GM06990 (cell line): Measurements from ENCODE around the gene SHTN1.

Source experiments
- DNase-seq: peaks from one replicate; pipeline ENCODE4 v3.0.0-alpha.2; 2011; ENCODE audit not compliant: insufficient read length; ENCODE audit errors: extremely low read depth
- H3K27me3 ChIP-seq: replicated peaks from 2 replicates; pipeline ENCODE4 v1.6.0; 2011; ENCODE audit warnings: low read length; ENCODE audit not compliant: control insufficient read depth, insufficient read depth
- H3K36me3 ChIP-seq: 2 replicates; pipeline ENCODE4 v1.5.1; 2011; ENCODE audit warnings: low read length; ENCODE audit not compliant: control insufficient read depth, insufficient read depth
- H3K4me3 ChIP-seq: replicated peaks from 2 replicates; pipeline ENCODE4 v1.5.1; 2011; ENCODE audit warnings: low read depth, mild to moderate bottlenecking, control low read depth, low read length
- TF ChIP-seq, protein P1 (sequence below): IDR thresholded peaks from 2 replicates; pipeline ENCODE4 v1.5.1; 2011; ENCODE audit warnings: low read length, control low read depth, mild to moderate bottlenecking, inconsistent platforms; ENCODE audit not compliant: insufficient read depth, poor library complexity, severe bottlenecking

The SHTN1 gene

DNA sequence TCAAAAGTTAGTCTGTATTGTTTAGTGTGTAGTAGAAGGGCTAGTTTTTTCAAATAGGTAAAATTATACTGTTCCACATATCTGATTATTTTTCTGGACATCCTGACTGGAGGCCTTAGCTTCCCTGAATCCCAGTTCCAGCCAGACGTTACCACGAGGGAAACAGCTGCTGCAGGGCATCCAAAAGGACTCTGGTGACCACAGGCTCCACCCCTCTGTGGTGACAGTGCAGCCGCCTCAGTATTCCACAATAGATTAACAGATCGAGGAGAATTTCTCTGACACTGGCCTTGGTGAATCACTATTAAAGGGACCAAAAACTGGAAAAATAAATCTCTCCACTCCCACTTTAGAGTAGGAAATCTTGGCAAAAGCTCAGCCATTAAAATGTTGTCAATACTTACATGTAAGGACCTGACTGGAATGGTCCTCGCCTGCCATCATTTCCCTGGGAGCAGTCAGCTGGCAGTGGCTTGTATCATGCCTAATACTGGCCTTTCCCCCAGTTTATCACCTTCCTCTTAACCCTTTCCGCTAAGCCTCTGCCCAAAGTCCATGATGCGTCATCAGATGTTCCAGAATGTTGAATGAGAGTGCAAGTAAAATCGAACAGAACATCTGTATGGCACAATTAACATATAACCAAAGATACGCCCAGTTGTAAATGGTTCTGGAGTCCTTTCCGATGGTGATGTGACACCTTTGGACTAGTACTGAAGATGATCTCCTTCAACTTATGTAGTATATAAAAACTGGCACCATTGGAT is 124.1 kb downstream of the SHTN1 start:
- Histone ChIP-seq H3K27me3 (no peaks in the 10 kb centered on the region), H3K36me3 (no peaks in the 10 kb centered on the region), H3K4me3 (no peak overlapping the region)
- TF ChIP-seq, protein P1, sequence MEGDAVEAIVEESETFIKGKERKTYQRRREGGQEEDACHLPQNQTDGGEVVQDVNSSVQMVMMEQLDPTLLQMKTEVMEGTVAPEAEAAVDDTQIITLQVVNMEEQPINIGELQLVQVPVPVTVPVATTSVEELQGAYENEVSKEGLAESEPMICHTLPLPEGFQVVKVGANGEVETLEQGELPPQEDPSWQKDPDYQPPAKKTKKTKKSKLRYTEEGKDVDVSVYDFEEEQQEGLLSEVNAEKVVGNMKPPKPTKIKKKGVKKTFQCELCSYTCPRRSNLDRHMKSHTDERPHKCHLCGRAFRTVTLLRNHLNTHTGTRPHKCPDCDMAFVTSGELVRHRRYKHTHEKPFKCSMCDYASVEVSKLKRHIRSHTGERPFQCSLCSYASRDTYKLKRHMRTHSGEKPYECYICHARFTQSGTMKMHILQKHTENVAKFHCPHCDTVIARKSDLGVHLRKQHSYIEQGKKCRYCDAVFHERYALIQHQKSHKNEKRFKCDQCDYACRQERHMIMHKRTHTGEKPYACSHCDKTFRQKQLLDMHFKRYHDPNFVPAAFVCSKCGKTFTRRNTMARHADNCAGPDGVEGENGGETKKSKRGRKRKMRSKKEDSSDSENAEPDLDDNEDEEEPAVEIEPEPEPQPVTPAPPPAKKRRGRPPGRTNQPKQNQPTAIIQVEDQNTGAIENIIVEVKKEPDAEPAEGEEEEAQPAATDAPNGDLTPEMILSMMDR = no peak
- no peak for DNase-seq

DNA sequence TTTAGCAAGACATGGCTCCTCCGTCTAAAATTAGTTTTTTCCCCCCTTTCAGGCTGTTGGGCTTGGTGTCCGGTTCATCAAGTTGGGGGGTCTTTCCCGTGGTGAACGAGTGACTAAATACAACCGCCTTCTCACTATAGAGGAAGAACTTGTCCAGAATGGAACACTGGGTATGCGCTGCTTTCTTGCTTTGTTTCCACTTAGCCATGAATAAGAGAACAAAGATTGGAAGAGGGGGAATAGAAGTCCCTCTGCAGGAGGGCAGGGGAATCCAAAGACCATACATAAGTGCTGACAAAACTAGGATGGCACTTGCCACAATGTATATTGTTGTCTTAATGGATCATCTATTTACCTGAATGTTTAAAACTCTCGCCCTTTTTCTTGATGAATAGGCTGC is 125.2 kb downstream of the SHTN1 start:
- H3K36me3 ChIP-seq = no peaks in the 10 kb centered on the region
- TF ChIP-seq, protein P1 = no peak
- no peaks in the 10 kb centered on the region for H3K27me3 ChIP-seq
- no peak for DNase-seq
- no peak overlapping the region for H3K4me3 ChIP-seq

DNA sequence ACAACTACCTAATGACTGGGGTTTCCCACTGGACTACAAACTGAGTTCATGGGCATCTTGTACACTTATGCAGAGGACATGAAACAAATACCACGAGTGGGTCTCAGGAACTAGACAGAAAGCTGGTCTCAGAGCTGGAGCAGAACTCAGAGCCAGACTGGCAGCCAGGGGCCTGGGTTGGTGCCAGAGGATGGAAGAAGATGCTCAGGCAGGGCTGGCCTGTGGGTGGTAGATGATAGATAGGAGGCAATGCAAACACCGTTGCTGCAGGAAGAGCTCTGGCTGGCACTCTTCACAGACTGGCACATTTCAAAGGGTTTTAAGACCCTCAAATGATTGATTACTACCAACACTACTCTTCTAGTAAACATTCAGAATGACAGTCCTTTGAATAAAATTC is 126.9 kb downstream of the SHTN1 start:
- DNase-seq = no peak
- TF ChIP-seq, protein P1 = no peak
- H3K4me3 ChIP-seq = no peak overlapping the region

DNA sequence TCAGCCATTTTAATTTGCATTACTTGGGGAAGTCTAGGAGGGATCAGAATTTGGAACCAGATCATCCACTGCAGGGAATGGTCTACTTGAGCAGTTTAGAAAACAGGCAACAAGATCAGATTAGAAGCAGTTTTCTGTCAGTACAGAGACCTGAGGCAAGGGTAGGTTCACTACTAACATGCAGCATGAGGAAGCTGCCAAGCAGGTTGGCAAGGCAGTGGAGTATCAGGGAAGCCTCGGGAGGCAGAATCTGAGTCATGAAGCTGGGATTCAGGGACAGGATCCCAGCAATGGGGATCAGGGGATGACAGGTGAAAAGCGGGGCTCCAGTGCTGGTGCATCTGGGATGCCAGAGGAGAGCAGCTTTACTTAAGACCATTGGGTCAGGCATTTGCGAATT is 127.6 kb downstream of the SHTN1 start:
- Histone ChIP-seq H3K4me3 (no peak overlapping the region), H3K27me3 (no peaks in the 10 kb centered on the region), H3K36me3 (no peaks in the 10 kb centered on the region)
- DNase-seq = no peak
- TF ChIP-seq, protein P1 = no peak

More for the DNA sequence above, 126.9 kb downstream of the SHTN1 start:
- H3K36me3 ChIP-seq = no peaks in the 10 kb centered on the region
- no peaks in the 10 kb centered on the region for H3K27me3 ChIP-seq

DNA sequence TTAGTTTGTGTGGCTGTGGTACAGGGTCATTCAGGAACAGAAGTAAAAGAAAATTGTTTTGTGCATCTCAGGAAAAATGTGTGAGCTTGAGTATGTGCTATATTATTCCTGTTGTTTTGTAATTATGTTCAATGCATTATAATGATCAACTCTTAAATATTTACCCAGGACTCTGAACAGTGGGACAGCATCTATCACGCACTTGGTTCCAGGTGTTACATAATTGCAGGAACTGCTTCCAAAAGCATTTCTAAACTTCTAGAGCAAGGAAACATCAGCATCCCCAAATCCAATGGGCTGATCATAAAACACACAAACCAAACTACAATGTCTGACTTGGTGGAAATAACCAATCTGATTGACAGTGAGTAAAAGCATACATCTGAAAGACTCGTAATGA is 129.1 kb downstream of the SHTN1 start:
- Histone ChIP-seq H3K36me3 (no peaks in the 10 kb centered on the region), H3K4me3 (no peak overlapping the region), H3K27me3 (no peaks in the 10 kb centered on the region)
- TF ChIP-seq, protein P1 = no peak
- DNase-seq = no peak
